Upper lobe of left lung (tissue), 6 donors: ENCODE data around the gene ZBTB26. TPM values are rescaled to one million over a fixed set of nuclear protein-coding genes. Genes with fewer than 3 reads are reported as not detected.
"Not testable (repeated sequence)": the region's sequence is repeated elsewhere in the genome, so short reads cannot be mapped to it uniquely, and the experiment has no call there.

ENCODE experiments used
- ATAC-seq, 2 donors: fragments of 200-7000 bp; cut with Tn5 transposase; one replicate each; pipeline ENCODE4 v1.9.1; 2022; ENCODE audit warnings: mild to moderate bottlenecking in 2 of 2, moderate library complexity in 2 of 2; ENCODE audit not compliant: low FRiP score in 2 of 2
- DNase-seq, 2 donors: peaks; one replicate each; pipeline ENCODE4 v3.0.0-alpha.2; 2019 to 2020
- H3K27ac ChIP-seq, 4 donors: fragments of 200-600 bp; sonication (generic); one replicate each; pipeline ENCODE4 v1.5.1; 2016 to 2019
- H3K27me3 ChIP-seq, 4 donors: fragments of 200-600 bp; sonication (generic); one replicate each; pipeline ENCODE4 v1.5.1; 2017 to 2019
- H3K36me3 ChIP-seq, 4 donors: fragments of 200-600 bp; sonication (generic); one replicate each; pipeline ENCODE4 v1.5.1; 2016 to 2019
- H3K4me1 ChIP-seq, 4 donors: fragments of 200-600 bp; sonication (generic); one replicate each; pipeline ENCODE4 v1.5.1; 2018 to 2019
- H3K4me3 ChIP-seq, 4 donors: fragments of 200-600 bp; sonication (generic); one replicate each; pipeline ENCODE4 v1.5.1; 2017 to 2019; ENCODE audit warnings: mild to moderate bottlenecking in 2 of 4, moderate library complexity in 1 of 4
- H3K9me3 ChIP-seq, 4 donors: fragments of 200-600 bp; sonication (generic); one replicate each; pipeline ENCODE4 v1.5.1; 2018 to 2019
- CTCF ChIP-seq, 6 experiments: fragments of 450-650 bp in 4 of 6; fragments of 200-600 bp in 2 of 6; sonication (generic) in 2 of 6; IDR thresholded peaks; one replicate each; pipeline ENCODE4 v1.5.1; 2016 to 2019; ENCODE audit warnings: antibody characterized with exemption in 6 of 6
- EP300 ChIP-seq, 4 donors: sonication (generic); formaldehyde crosslinking; IDR thresholded peaks; one replicate each; pipeline ENCODE4 v1.5.1; 2017; ENCODE audit warnings: antibody characterized with exemption in 4 of 4, control low read depth in 2 of 4
- POLR2A ChIP-seq, 4 donors: fragments of 450-650 bp; IDR thresholded peaks; one replicate each; pipeline ENCODE4 v1.5.1; 2016 to 2017; ENCODE audit warnings: antibody characterized with exemption in 4 of 4, mild to moderate bottlenecking in 2 of 4
- POLR2AphosphoS5 ChIP-seq, 2 donors: sonication (generic); formaldehyde crosslinking; IDR thresholded peaks; one replicate each; pipeline ENCODE4 v1.5.1; 2017; ENCODE audit warnings: antibody characterized with exemption in 2 of 2
- WGBS, 2 donors: methylation state at CpG; one replicate each; pipeline ENCODE4 v1.1.5; 2017 to 2018; 5-methylcytosine and 5-hydroxymethylcytosine counted together
- small RNA-seq, 4 donors: library from RNA; depleted of rRNA; stranded (forward); fragments of <200 nt; gene quantifications; one replicate each; pipeline ENCODE3, GENCODE V24; 2016
- total RNA-seq, 6 donors: library from RNA; depleted of rRNA in 4 of 6; stranded (reverse); fragments of >200 nt in 4 of 6; gene quantifications; one replicate each; pipeline versions ENCODE4 v1.1.0 to v1.2.1, GENCODE V29; 2016 to 2021
- donor health status: DM: no; HTN: no; CAD: no; lungs with moderate emphysema.
- donor health status: DM: no; HTN: yes; CAD: no; lungs with severe emphysema.

The ZBTB26 gene
- total RNA-seq, 6 donors from 2014 or later = 2.9 to 8.0 (median 5.2) TPM

GRCh38 chr9:122879443-122879842, 51.9 kb downstream of the ZBTB26 start:
- WGBS, 2 donors = 79 to 82% methylated on average over 2 of the region's 2 CpGs
- H3K9me3 ChIP-seq = no peaks in the 10 kb centered on the region
- H3K27ac ChIP-seq = no peak overlapping the region
- DNase-seq = no peak
- peaks cover 40 to 100% (median 74%) of the 10 kb centered on the region in 4 donors for H3K36me3 ChIP-seq
- no peak overlapping the region for H3K4me3 ChIP-seq
- no peaks in the 10 kb centered on the region for H3K4me1 ChIP-seq
- ATAC-seq = no peak
- TF ChIP-seq CTCF (IDR thresholded peaks at IDR 0.05) = no peak
- TF ChIP-seq POLR2A (IDR thresholded peaks at IDR 0.05) = no peak
- H3K27me3 ChIP-seq = no peaks in the 10 kb centered on the region

GRCh38 chr9:122875523-122875922, 55.8 kb downstream of the ZBTB26 start:
- H3K36me3 ChIP-seq = peaks cover 26 to 100% (median 79%) of the 10 kb centered on the region in 4 donors
- H3K27me3 ChIP-seq = no peaks in the 10 kb centered on the region
- 85 to 100% methylated on average over 1 of the region's 1 CpG for WGBS, 2 donors
- ATAC-seq (no peak), DNase-seq (no peak)
- TF ChIP-seq EP300 (IDR thresholded peaks at IDR 0.05) (no peak), POLR2AphosphoS5 (IDR thresholded peaks at IDR 0.05) (no peak), CTCF (IDR thresholded peaks at IDR 0.05) (no peak), POLR2A (IDR thresholded peaks at IDR 0.05) (no peak)
- no peaks in the 10 kb centered on the region for H3K9me3 ChIP-seq
- H3K4me1 ChIP-seq = no peaks in the 10 kb centered on the region
- no peak overlapping the region for H3K4me3 ChIP-seq
- no peak overlapping the region for H3K27ac ChIP-seq

GRCh38 chr9:122867276-122867675, 64.0 kb downstream of the ZBTB26 start:
- WGBS, 2 donors = 97% methylated on average over 10 of the region's 27 CpGs; no CpG with 5 or more reads in 1 of the 2 donors
- H3K4me3 ChIP-seq, H3K4me1 ChIP-seq, H3K27me3 ChIP-seq, H3K9me3 ChIP-seq, ATAC-seq, H3K27ac ChIP-seq: not testable (repeated sequence)
- peaks cover 3 to 50% (median 11%) of the 10 kb centered on the region in 4 donors for H3K36me3 ChIP-seq
- DNase-seq = peak in 1 of 2 donors; percentile 38

GRCh38 chr9:122866079-122866478, 65.2 kb downstream of the ZBTB26 start:
- Histone ChIP-seq H3K36me3 (peaks cover 3 to 44% (median 6%) of the 10 kb centered on the region in 4 donors), H3K4me3 (no peak overlapping the region), H3K27me3 (no peaks in the 10 kb centered on the region), H3K9me3 (no peaks in the 10 kb centered on the region), H3K4me1 (no peaks in the 10 kb centered on the region), H3K27ac (peak overlapping the region in 1 of 4 donors; percentile 39)
- ATAC-seq = no peak
- DNase-seq = no peak
- TF ChIP-seq POLR2A (IDR thresholded peaks at IDR 0.05) (no peak), POLR2AphosphoS5 (IDR thresholded peaks at IDR 0.05) (no peak), CTCF (IDR thresholded peaks at IDR 0.05) (no peak), EP300 (IDR thresholded peaks at IDR 0.05) (no peak)
- 94% methylated on average over 5 of the region's 5 CpGs; no CpG with 5 or more reads in 1 of the 2 donors for WGBS, 2 donors

Small RNA genes lying within 50 kb of the gene (small RNA-seq; reads per million reads assigned to genes)
- gene RNY1P15 (0 reads per million in 4 donors), gene SNORD90 (626 to 2,695 (median 2,095) reads per million in 4 donors)

Other genes with a start within 250 kb of the ZBTB26 start
- not detected for gene OR1L4, start 207.5 kb downstream of the ZBTB26 start, total RNA-seq
- gene OR1L6, start 189.2 kb downstream of the ZBTB26 start, total RNA-seq = not detected
- not detected for gene OR5C1, start 142.6 kb downstream of the ZBTB26 start, total RNA-seq
- gene OR1K1, start 131.4 kb downstream of the ZBTB26 start, total RNA-seq = not detected
- 10 to 100 TPM; 18.3 to 34.3 (median 25.2) TPM for gene PDCL, start 102.9 kb downstream of the ZBTB26 start, total RNA-seq
- 10 to 100 TPM; 23.9 to 65.0 (median 40.2) TPM for gene RC3H2, start 26.2 kb downstream of the ZBTB26 start, total RNA-seq
- 10 to 100 TPM in 1 of 6 donors, 1 to 10 TPM in 5; 2.7 to 10.9 (median 7.1) TPM for gene ZBTB6, start 18.2 kb downstream of the ZBTB26 start, total RNA-seq
- gene RABGAP1, start 9.5 kb upstream of the ZBTB26 start, total RNA-seq = 100 to 1,000 TPM in 2 of 6 donors, 10 to 100 TPM in 4; 41.7 to 147 (median 62.6) TPM
- 1 to 10 TPM in 3 of 6 donors, not detected in 3; 1.6 to 3.1 (median 2.1) TPM for gene GPR21, start 102.2 kb upstream of the ZBTB26 start, total RNA-seq